CD4-positive, alpha-beta T cell (primary cell): Measurements from ENCODE around the gene OR10C1. TPM values are rescaled to one million over a fixed set of nuclear protein-coding genes. Genes with fewer than 3 reads are reported as not detected.

Experiments used
- ATAC-seq: fragments of 200-7000 bp; cut with Tn5 transposase; one replicate; pipeline ENCODE4 v1.10.0; 2022; ENCODE audit warnings: mild to moderate bottlenecking; ENCODE audit not compliant: poor library complexity
- CTCF ChIA-PET: fragments of 350-600 bp; sonication (Branson Sonifier 250); formaldehyde crosslinking; loops from one replicate; lab custom pipeline; 2021; ENCODE audit warnings: antibody characterized with exemption, inconsistent platforms; lab: Charles Lee
- POLR2A ChIA-PET: fragments of 350-600 bp; sonication (Branson Sonifier 250); formaldehyde crosslinking; loops from one replicate; lab custom pipeline; 2021; ENCODE audit warnings: antibody characterized with exemption, inconsistent platforms; lab: Charles Lee
- DNase-seq, 14 experiments: peaks; one replicate each; pipeline ENCODE4 v3.0.0-alpha.2; 2013 to 2020; ENCODE audit warnings: mixed read lengths in 2 of 14
- H3K27ac ChIP-seq, 2 donors: one replicate each; pipeline versions ENCODE4 v1.5.1 to v1.7.0; 2013; ENCODE audit warnings: low read length in 2 of 2, low read depth in 1 of 2, mild to moderate bottlenecking in 1 of 2
- H3K27me3 ChIP-seq, 2 experiments: 1 replicate in 1 of 2; 2 replicates in 1 of 2; pipeline versions ENCODE4 v1.6.1 to v1.7.0; 2013; ENCODE audit warnings: low read length in 2 of 2, control low read depth in 1 of 2, mild to moderate bottlenecking in 1 of 2, moderate library complexity in 1 of 2; ENCODE audit not compliant: insufficient read depth in 2 of 2, control insufficient read depth in 1 of 2
- H3K36me3 ChIP-seq: one replicate; pipeline ENCODE4 v1.6.1; 2013; ENCODE audit warnings: low read length, control low read depth; ENCODE audit not compliant: insufficient read depth
- H3K4me1 ChIP-seq: one replicate; pipeline ENCODE4 v1.6.1; 2013; ENCODE audit warnings: low read length, control low read depth; ENCODE audit not compliant: insufficient read depth
- H3K4me3 ChIP-seq: one replicate; pipeline ENCODE4 v1.5.1; 2013; ENCODE audit warnings: mild to moderate bottlenecking, low read length, moderate library complexity
- H3K9me3 ChIP-seq, 2 experiments: 1 replicate in 1 of 2; 2 replicates in 1 of 2; pipeline versions ENCODE4 v1.6.1 to v1.7.0; 2013; ENCODE audit warnings: low read length in 2 of 2, mild to moderate bottlenecking in 2 of 2, control low read depth in 1 of 2, moderate library complexity in 1 of 2; ENCODE audit not compliant: control insufficient read depth in 1 of 2, insufficient read depth in 1 of 2
- H3K27ac Mint-ChIP-seq: one replicate; pipeline ENCODE4 v1.8.0; 2020; ENCODE audit warnings: mixed read lengths
- H3K27me3 Mint-ChIP-seq: one replicate; pipeline ENCODE4 v1.8.0; 2021; ENCODE audit warnings: mixed read lengths
- H3K36me3 Mint-ChIP-seq: one replicate; pipeline ENCODE4 v1.8.0; 2021; ENCODE audit warnings: low read depth, mixed read lengths
- H3K4me1 Mint-ChIP-seq: one replicate; pipeline ENCODE4 v1.8.0; 2021; ENCODE audit warnings: low read depth, mixed read lengths
- H3K4me3 Mint-ChIP-seq: one replicate; pipeline ENCODE4 v1.8.0; 2020; ENCODE audit warnings: mild to moderate bottlenecking, mixed read lengths
- H3K9me3 Mint-ChIP-seq: one replicate; pipeline ENCODE4 v1.8.0; 2020; ENCODE audit warnings: mixed read lengths
- intact Hi-C, 2 experiments: fragments of 100-400 bp; cut with DNase I in 1 of 2; cut with micrococcal nuclease in 1 of 2; formaldehyde crosslinking; loops; one replicate each; pipeline versions ENCODE4 v1.15.1 to v1.9.0; 2023 to 2025; cut with DNase I, micrococcal nuclease
- total RNA-seq, 174 experiments: library from RNA in 2 of 174; stranded (reverse) in 2 of 174; gene quantifications; one replicate each; pipeline ENCODE4 v1.2.3 and lab custom pipeline; 2021 to 2026
- TF ChIP-seq, protein P1 (sequence below): fragments of 200-600 bp; IDR thresholded peaks from one replicate; pipeline ENCODE4 v1.8.0; 2022; ENCODE audit warnings: antibody characterized with exemption, mild to moderate bottlenecking

Gene OR10C1
- total RNA-seq, 2 experiments from 2014 or later = not detected

DNA sequence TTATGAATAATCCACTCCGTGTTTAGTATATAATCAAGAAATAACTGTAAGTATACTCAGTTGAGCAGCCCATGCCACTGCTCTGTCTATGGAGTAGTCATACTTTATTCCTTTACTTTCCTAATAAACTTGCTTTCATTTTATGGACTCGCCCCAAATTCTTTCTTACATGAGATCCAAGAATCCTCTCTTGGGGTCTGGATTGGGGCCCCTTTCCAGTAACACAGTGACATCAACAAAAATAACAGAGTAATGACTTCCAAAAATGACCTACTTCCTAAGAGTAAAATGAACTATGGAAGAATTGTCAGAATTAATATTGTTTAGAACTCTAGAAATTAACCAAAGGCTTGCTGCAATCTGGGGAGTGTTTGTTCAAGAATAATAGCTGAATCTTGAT, 26.7 kb downstream of the OR10C1 start:
- Histone ChIP-seq H3K27me3 (peaks cover 3 to 9% of the 10 kb centered on the region in 2 experiments), H3K27ac (no peak overlapping the region), H3K4me3 (no peak overlapping the region), H3K4me1 (no peaks in the 10 kb centered on the region), H3K9me3 (no peaks in the 10 kb centered on the region), H3K36me3 (no peaks in the 10 kb centered on the region)
- Mint-ChIP-seq H3K4me3 (no peak overlapping the region), H3K27me3 (peaks cover 49% of the 10 kb centered on the region), H3K9me3 (no peaks in the 10 kb centered on the region), H3K36me3 (no peaks in the 10 kb centered on the region), H3K27ac (no peak overlapping the region), H3K4me1 (no peaks in the 10 kb centered on the region)
- ATAC-seq = no peak
- DNase-seq = no peak
- TF ChIP-seq, protein P1, sequence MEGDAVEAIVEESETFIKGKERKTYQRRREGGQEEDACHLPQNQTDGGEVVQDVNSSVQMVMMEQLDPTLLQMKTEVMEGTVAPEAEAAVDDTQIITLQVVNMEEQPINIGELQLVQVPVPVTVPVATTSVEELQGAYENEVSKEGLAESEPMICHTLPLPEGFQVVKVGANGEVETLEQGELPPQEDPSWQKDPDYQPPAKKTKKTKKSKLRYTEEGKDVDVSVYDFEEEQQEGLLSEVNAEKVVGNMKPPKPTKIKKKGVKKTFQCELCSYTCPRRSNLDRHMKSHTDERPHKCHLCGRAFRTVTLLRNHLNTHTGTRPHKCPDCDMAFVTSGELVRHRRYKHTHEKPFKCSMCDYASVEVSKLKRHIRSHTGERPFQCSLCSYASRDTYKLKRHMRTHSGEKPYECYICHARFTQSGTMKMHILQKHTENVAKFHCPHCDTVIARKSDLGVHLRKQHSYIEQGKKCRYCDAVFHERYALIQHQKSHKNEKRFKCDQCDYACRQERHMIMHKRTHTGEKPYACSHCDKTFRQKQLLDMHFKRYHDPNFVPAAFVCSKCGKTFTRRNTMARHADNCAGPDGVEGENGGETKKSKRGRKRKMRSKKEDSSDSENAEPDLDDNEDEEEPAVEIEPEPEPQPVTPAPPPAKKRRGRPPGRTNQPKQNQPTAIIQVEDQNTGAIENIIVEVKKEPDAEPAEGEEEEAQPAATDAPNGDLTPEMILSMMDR = no peak
- ChIA-PET POLR2A (no interaction called here), CTCF (no interaction called here)
- intact Hi-C loops = no loop called here

DNA sequence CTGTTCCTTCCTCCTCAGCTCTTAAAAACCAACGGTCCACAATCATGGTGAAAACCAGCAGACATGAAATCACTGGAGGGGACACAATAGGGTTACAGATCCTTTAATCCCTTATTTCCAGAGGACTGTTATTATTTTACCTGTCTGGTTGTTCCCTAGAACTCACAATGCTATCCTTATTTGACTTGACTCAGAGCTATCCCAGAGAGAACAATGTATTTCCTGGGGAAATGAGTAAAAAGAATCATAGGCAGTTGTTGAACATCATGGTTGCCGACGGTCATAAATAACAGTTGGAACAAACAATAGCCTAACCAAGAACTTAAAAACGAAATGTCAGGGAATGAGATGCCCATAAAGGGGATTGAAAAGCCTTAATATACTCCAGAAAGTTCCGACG, 27.1 kb downstream of the OR10C1 start:
- DNase-seq = no peak
- intact Hi-C loops = no loop called here
- Histone ChIP-seq H3K9me3 (no peaks in the 10 kb centered on the region), H3K27me3 (peaks cover 3 to 8% of the 10 kb centered on the region in 2 experiments), H3K27ac (no peak overlapping the region), H3K4me3 (no peak overlapping the region), H3K4me1 (no peaks in the 10 kb centered on the region), H3K36me3 (no peaks in the 10 kb centered on the region)
- POLR2A ChIA-PET = no interaction called here
- no peaks in the 10 kb centered on the region for H3K36me3 Mint-ChIP-seq
- no peak overlapping the region for H3K27ac Mint-ChIP-seq
- no peaks in the 10 kb centered on the region for H3K4me1 Mint-ChIP-seq
- no peak for ATAC-seq
- H3K4me3 Mint-ChIP-seq = no peak overlapping the region
- CTCF ChIA-PET = no interaction called here
- peaks cover 46% of the 10 kb centered on the region for H3K27me3 Mint-ChIP-seq
- H3K9me3 Mint-ChIP-seq = no peaks in the 10 kb centered on the region
- TF ChIP-seq, protein P1 = no peak

DNA sequence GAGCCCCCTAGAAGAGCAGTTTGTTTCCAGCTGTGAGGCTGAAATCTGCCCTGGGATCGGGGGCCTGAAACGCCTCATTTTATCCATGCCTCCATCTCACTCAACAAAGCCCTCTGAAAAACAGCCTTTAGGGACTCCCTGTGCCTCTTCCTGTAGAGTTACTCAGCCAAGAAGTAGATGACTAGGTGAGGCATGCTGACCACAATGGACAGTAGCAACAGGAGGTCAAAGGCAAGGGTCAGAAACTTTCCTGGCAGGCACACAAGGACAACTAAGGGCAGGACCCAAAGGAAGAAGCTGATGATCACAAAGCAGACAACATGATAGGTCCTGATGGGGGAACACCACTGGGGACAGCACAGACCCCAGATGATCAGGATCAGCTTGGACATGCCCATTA, 35.9 kb downstream of the OR10C1 start:
- Histone ChIP-seq H3K9me3 (no peaks in the 10 kb centered on the region), H3K4me1 (no peaks in the 10 kb centered on the region), H3K27ac (no peak overlapping the region), H3K4me3 (no peak overlapping the region), H3K27me3 (peaks cover 0 to 3% of the 10 kb centered on the region in 2 experiments), H3K36me3 (no peaks in the 10 kb centered on the region)
- no peak overlapping the region for H3K4me3 Mint-ChIP-seq
- no peaks in the 10 kb centered on the region for H3K36me3 Mint-ChIP-seq
- intact Hi-C loops = no loop called here
- ATAC-seq (no peak), DNase-seq (no peak)
- CTCF ChIA-PET = no interaction called here
- POLR2A ChIA-PET = no interaction called here
- H3K27me3 Mint-ChIP-seq = peaks cover 32% of the 10 kb centered on the region
- TF ChIP-seq, protein P1 = no peak
- no peaks in the 10 kb centered on the region for H3K9me3 Mint-ChIP-seq
- H3K27ac Mint-ChIP-seq = no peak overlapping the region
- H3K4me1 Mint-ChIP-seq = no peaks in the 10 kb centered on the region
